K562 (cell line): ENCODE results near the gene ADAMTSL3. TPM values are rescaled to one million over a fixed set of nuclear protein-coding genes. Genes with fewer than 3 reads are reported as not detected.

Experiments used
- ATAC-seq: fragments of 200-7000 bp; cut with Tn5 transposase; 3 replicates; pipeline ENCODE4 v1.9.1; 2020; ENCODE audit warnings: moderate library complexity
- BruUV-seq: library from RNA; stranded (reverse); fragments of 400-500 nt; replicated peaks from 2 replicates; lab custom pipeline; 2021; lab: Mats Ljungman, UMichigan
- CTCF ChIA-PET: fragments of 300-600 bp; formaldehyde crosslinking; extraction: SDS; loops from one replicate; lab custom pipeline; 2021; ENCODE audit warnings: low intra/inter-chr PET ratio; lab: Yijun Ruan, JAX
- POLR2A ChIA-PET: fragments of 300-600, 350-650 bp; sonication (Branson Sonifier 250); formaldehyde crosslinking; extraction: SDS; loops from one replicate; lab custom pipeline; 2021; ENCODE audit warnings: antibody characterized with exemption, inconsistent platforms; lab: Yijun Ruan, JAX
- DNase-seq, 4 experiments: peaks; one replicate each; pipeline versions ENCODE4 v3.0.0 to v3.0.0-alpha.2; 2011 to 2018; ENCODE audit warnings: low spot score in 3 of 4, mixed read lengths in 3 of 4; ENCODE audit errors: extremely low read depth in 1 of 4
- FAIRE-seq: peaks from 2 replicates; lab custom pipeline; 2011; peaks lifted over from hg19 to GRCh38; lab: Jason Lieb, UNC
- H2AFZ ChIP-seq: 2 replicates; pipeline ENCODE4 v1.6.0; 2011; ENCODE audit warnings: low read depth, low read length, control low read depth, inconsistent platforms
- H3K27ac ChIP-seq: fragments of 200-600 bp; 3 replicates; pipeline ENCODE4 v1.8.0; 2011; ENCODE audit warnings: low read depth, mild to moderate bottlenecking, control low read depth, inconsistent platforms, low read length, moderate library complexity, mixed read lengths; ENCODE audit errors: extremely low read depth
- H3K27me3 ChIP-seq, 2 experiments: fragments of 300-600 bp in 1 of 2; 2 replicates in 1 of 2; 3 replicates in 1 of 2; pipeline versions ENCODE4 v1.6.0 to v1.8.0; 2011; ENCODE audit warnings: inconsistent platforms in 2 of 2, low read length in 2 of 2, mild to moderate bottlenecking in 1 of 2, mixed read lengths in 1 of 2, moderate library complexity in 1 of 2; ENCODE audit not compliant: control insufficient read depth in 2 of 2, insufficient read depth in 2 of 2
- H3K36me3 ChIP-seq: fragments of 300-600 bp; 3 replicates; pipeline ENCODE4 v1.8.0; 2011; ENCODE audit warnings: mild to moderate bottlenecking, low read length, inconsistent platforms; ENCODE audit not compliant: control insufficient read depth, insufficient read depth
- H3K4me1 ChIP-seq, 2 experiments: fragments of 200-600 bp in 1 of 2; replicated peaks in 1 of 2; 2 replicates in 1 of 2; 3 replicates in 1 of 2; pipeline versions ENCODE4 v1.5.1 to v1.8.0; 2011; ENCODE audit warnings: inconsistent platforms in 2 of 2, low read length in 2 of 2, mild to moderate bottlenecking in 1 of 2, mixed read lengths in 1 of 2, moderate library complexity in 1 of 2; ENCODE audit not compliant: control insufficient read depth in 2 of 2, insufficient read depth in 2 of 2
- H3K4me2 ChIP-seq: 2 replicates; pipeline ENCODE4 v1.6.1; 2011; ENCODE audit warnings: low read length, control low read depth, inconsistent platforms, mixed read lengths; ENCODE audit not compliant: insufficient read depth
- H3K4me3 ChIP-seq: fragments of 200-600 bp; sonication (generic), shearing (Covaris generic); 2 replicates; pipeline ENCODE4 v1.5.1; 2016; ENCODE audit warnings: control low read depth, inconsistent platforms
- H3K79me2 ChIP-seq: fragments of 200-600 bp; 3 replicates; pipeline ENCODE4 v1.8.0; 2011; ENCODE audit warnings: low read length, inconsistent platforms; ENCODE audit not compliant: control insufficient read depth, insufficient read depth
- H3K9ac ChIP-seq, 2 experiments: 2 replicates each; pipeline versions ENCODE4 v1.6.0 to v1.6.1; 2011; ENCODE audit warnings: low read depth in 2 of 2, low read length in 2 of 2, control low read depth in 1 of 2, inconsistent platforms in 1 of 2, mild to moderate bottlenecking in 1 of 2, mixed read lengths in 1 of 2; ENCODE audit not compliant: insufficient read depth in 1 of 2
- H3K9me1 ChIP-seq: one replicate; pipeline ENCODE4 v1.6.0; 2011; ENCODE audit warnings: inconsistent platforms, mild to moderate bottlenecking, low read length, moderate library complexity; ENCODE audit not compliant: control insufficient read depth, insufficient read depth
- H3K9me3 ChIP-seq: replicated peaks from 2 replicates; pipeline ENCODE4 v1.5.1; 2011; ENCODE audit warnings: low read depth, low read length, inconsistent platforms; ENCODE audit not compliant: control insufficient read depth, insufficient read depth
- H4K20me1 ChIP-seq: replicated peaks from 2 replicates; pipeline ENCODE4 v1.6.1; 2011; ENCODE audit warnings: low read length, inconsistent platforms, mixed read lengths; ENCODE audit not compliant: control insufficient read depth, insufficient read depth
- RAD21 ChIP-seq, 2 experiments: fragments of 250-450 bp in 1 of 2; fragments of 450-650 bp in 1 of 2; sonication (Bioruptor Pico) in 1 of 2; formaldehyde crosslinking in 1 of 2; IDR thresholded peaks in 1 of 2; conservative IDR thresholded peaks in 1 of 2; 2 replicates each; pipeline versions ENCODE4 v1.4.0 to v1.8.0; 2020 to 2022; ENCODE audit warnings: mild to moderate bottlenecking in 2 of 2, moderate library complexity in 1 of 2
- ZNF431 ChIP-seq: sonication (generic); formaldehyde crosslinking; IDR thresholded peaks from 2 replicates; pipeline ENCODE4 v1.8.0; 2022; ENCODE audit warnings: mild to moderate bottlenecking, missing genetic modification reagents
- WGBS: fragments of 100-300 bp; shearing (Covaris generic); methylation state at CpG from one replicate; pipeline ENCODE4 v1.1.6; 2016; ENCODE audit warnings: low coverage, mixed read lengths; ENCODE audit not compliant: insufficient coverage; ENCODE audit errors: missing lambda C conversion rate; 5-methylcytosine and 5-hydroxymethylcytosine counted together
- in situ Hi-C: fragments of 300-500 bp; cut with MboI; formaldehyde crosslinking; loops from 4 replicates; pipeline ENCODE4 v1.15.0; 2018; ENCODE audit warnings: inconsistent platforms, mixed read lengths
- intact Hi-C: fragments of 100-400 bp; cut with micrococcal nuclease; formaldehyde crosslinking; loops from 2 replicates; pipeline ENCODE4 v1.14.2; 2022
- polyA plus RNA-seq, 8 experiments: library from polyadenylated mRNA; depleted of rRNA in 4 of 8; stranded (reverse) in 5 of 8; unstranded in 3 of 8; fragments of >200 nt; fragmentation: Nextera tagmentation in 2 of 8; fragmentation: Illumina TruSeq in 1 of 8; extraction: Ambion mirVana in 2 of 8; extraction: Trizol in 1 of 8; gene quantifications; 2 replicates each; pipeline versions ENCODE4 v1.2.1 to v1.2.3, GENCODE V29; 2011 to 2014; ENCODE audit warnings: inconsistent platforms in 1 of 8, missing spikeins in 1 of 8
- total RNA-seq, 7 experiments: library from RNA; depleted of rRNA in 6 of 7; stranded (reverse); fragments of >200 nt in 6 of 7; fragmentation: Illumina TruSeq in 2 of 7; extraction: Trizol in 2 of 7; gene quantifications; 2 replicates each; pipeline versions ENCODE4 v1.2.1 to v1.2.3, GENCODE V29; 2011 to 2021; ENCODE audit warnings: low replicate concordance in 1 of 7
- TF ChIP-seq, protein P1 (sequence below), 3 experiments: IDR thresholded peaks in 2 of 3; conservative IDR thresholded peaks in 1 of 3; 2 replicates each; pipeline ENCODE4 v1.5.1; 2011 to 2012; ENCODE audit warnings: low read length in 3 of 3, mild to moderate bottlenecking in 3 of 3, control low read depth in 2 of 3, improper control_type of control experiment in 1 of 3, inconsistent platforms in 1 of 3, low read depth in 1 of 3, mixed read lengths in 1 of 3, moderate library complexity in 1 of 3; ENCODE audit not compliant: insufficient read depth in 2 of 3

The ADAMTSL3 gene
- total and polyA plus RNA-seq, 9 of the 15 experiments (the other 6 are each of a cell fraction or from before 2014, with no cell fraction given): 0.01 to 0.18 (median 0.07) TPM; not detected in 3

DNA sequence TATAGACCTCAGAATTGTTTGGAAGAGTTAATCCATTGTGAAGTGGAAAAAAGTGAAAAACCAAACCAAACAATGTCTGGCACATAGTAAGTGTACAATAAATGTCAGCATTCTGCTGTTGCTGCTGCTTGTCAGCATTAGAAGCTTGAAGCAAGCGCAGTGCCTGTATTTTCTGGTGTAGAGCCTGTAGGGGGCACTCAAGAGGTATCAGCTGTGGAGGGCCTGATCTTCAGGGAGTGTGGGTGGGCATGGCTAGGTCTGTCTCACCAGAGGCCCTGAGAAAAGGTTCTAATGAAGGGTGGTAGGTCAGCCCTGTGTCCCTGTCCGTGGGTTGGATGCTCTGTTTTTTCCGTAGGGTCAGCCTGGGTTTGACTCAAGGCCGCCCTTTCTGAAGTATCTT, 3.6 kb downstream of the ADAMTSL3 start:
- Histone ChIP-seq H3K4me1 (no peaks in the 10 kb centered on the region), H3K79me2 (no peaks in the 10 kb centered on the region), H3K27me3 (peaks cover 0 to 15% of the 10 kb centered on the region in 2 experiments; a peak in 2 of 5 replicates), H3K9me3 (no peaks in the 10 kb centered on the region), H4K20me1 (no peaks in the 10 kb centered on the region), H2AFZ (no peak overlapping the region), H3K27ac (no peak overlapping the region), H3K4me3 (no peak overlapping the region), H3K36me3 (no peaks in the 10 kb centered on the region), H3K9ac (no peak overlapping the region), H3K4me2 (no peak overlapping the region), H3K9me1 (no peaks in the 10 kb centered on the region)
- FAIRE-seq (peak; percentile 26), DNase-seq (peak; percentile 19 to 30 (median 21)), ATAC-seq (peak; percentile 75)
- ChIA-PET POLR2A (interaction anchor here (1.2 to 1.9 kb wide), 2 partner anchors 9 to 14 kb away, joined by 3 to 5 read pairs; no protein-coding TSS in a partner anchor), CTCF (no interaction called here)
- TF ChIP-seq RAD21 (CRISPR knock-in tag; conservative IDR thresholded peaks at IDR 0.05 in 1 of 2, IDR thresholded peaks at IDR 0.05 in 1 of 2): peak in 1 of 2 experiments; percentile 35; a peak in 1 of 4 replicates
- TF ChIP-seq, protein P1, sequence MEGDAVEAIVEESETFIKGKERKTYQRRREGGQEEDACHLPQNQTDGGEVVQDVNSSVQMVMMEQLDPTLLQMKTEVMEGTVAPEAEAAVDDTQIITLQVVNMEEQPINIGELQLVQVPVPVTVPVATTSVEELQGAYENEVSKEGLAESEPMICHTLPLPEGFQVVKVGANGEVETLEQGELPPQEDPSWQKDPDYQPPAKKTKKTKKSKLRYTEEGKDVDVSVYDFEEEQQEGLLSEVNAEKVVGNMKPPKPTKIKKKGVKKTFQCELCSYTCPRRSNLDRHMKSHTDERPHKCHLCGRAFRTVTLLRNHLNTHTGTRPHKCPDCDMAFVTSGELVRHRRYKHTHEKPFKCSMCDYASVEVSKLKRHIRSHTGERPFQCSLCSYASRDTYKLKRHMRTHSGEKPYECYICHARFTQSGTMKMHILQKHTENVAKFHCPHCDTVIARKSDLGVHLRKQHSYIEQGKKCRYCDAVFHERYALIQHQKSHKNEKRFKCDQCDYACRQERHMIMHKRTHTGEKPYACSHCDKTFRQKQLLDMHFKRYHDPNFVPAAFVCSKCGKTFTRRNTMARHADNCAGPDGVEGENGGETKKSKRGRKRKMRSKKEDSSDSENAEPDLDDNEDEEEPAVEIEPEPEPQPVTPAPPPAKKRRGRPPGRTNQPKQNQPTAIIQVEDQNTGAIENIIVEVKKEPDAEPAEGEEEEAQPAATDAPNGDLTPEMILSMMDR (IDR thresholded peaks at IDR 0.05 in 2 of 3, conservative IDR thresholded peaks at IDR 0.05 in 1 of 3; ENCODE audit: insufficient read depth in 2 of 3, low read depth in 1 of 3, low read length in 3 of 3): peak; percentile 35 to 53 (median 40); a peak in 5 of 6 replicates
- no peak for TF ChIP-seq ZNF431 (CRISPR knock-in tag)
- 3% methylated on average over 4 of the region's 4 CpGs for WGBS
- in situ Hi-C loops: no loop called here
- intact Hi-C loops: no loop called here
- BruUV-seq: no TSS peak
